Embryonic facial prominence (tissue), 1 donor: ENCODE measurements around the gene AADACL2.
"Not testable (repeated sequence)": the region's sequence is repeated elsewhere in the genome, so short reads cannot be mapped to it uniquely, and the experiment has no call there.

Source experiments
- DNase-seq: peaks from one replicate; pipeline ENCODE4 v3.0.0-alpha.2; 2016; ENCODE audit errors: extremely low spot score

Gene AADACL2

GRCh38 chr3:151765685-151766084 is 32.0 kb downstream of the AADACL2 start:
- no peak for DNase-seq

DNA sequence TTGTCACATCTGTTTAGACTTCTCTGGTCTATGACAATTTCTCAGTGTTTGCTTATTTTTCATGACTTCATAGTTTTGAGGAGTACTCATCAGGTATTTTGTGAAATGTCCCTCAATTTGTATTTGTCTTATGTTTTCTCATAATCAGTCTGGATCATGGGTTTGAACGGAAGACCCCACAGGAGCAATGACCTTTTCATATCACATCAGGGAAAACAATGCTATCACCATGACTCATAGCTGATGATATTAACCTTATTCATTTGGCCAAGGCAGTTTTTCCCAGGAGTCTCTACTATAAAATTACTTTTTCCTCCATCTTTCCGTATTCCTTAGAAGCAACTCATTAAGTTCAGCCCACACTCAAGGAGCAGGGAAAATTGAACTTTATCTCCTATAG is 32.7 kb downstream of the AADACL2 start:
- DNase-seq: no peak

- no peak for DNase-seq
Measured at GRCh38 chr3:151768393-151768930, 34.7 kb downstream of the AADACL2 start.

GRCh38 chr3:151769175-151769574 is 35.4 kb downstream of the AADACL2 start:
- DNase-seq: no peak

DNA sequence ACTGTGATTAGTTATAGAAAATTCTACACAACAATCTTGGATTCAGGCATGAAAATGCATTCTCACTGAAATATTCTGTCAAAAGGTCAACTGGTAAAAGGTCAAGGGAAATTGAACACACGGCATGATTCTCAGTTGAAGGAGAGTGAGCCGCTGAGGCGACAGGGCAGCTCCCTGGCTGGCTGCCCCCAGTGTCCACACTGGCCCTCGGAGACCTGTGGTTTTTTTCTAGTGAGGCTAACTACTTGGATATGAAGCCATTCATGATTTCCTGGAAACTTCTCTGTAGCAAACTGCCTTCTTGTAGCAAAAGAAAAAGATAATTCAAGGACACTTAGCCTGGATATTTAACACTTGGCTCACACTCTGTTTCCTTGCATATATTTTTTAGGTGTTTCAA is 37.2 kb downstream of the AADACL2 start:
- no peak for DNase-seq

DNA sequence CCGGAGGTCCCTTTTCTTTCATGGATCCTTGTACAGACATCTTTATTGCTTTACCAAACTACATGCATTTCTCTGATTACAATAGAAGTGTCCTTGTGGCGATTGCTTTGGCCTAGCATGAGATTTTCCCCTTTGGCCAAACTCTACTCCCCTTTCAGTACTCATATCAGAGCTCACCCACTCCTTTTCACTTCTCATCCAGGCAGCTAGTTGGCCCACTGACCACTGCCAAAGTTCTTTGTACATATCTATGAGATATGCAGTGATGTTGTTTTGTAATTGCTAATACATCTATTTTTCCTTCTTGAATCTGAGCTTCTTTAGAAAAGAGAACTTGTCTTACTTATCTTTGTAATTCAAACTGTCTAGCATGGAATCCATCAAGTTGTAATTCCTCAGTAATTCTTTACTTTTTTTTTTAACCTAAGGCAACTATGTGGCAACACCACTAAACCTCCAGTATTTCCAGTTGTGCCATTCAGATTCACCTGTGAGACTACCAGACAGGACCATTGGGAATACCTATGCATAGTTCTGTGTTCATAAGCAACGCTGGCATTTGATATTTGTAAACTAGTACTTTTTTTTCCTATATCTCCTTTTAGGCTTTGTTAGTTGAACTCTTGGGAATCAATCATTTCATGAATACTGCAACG is 39.2 kb downstream of the AADACL2 start:
- no peak for DNase-seq

DNA sequence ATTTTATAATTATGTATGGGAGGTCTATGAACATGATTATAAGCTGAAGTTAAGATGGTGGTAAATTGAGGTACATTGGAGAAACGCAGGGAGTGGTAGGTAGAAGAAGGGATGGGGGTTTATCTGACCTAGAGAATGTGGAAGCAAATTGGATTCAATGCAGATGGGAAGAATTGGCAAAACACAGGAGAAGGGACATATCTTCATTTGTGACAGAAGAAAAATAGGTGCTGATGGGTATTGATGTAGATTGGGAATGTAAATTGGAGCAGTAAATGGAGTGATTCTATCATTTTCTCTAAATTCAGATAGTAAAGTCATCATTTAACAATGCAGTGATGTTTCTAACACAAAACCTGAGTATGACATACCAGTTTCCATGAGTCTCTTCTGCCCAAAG is 40.5 kb downstream of the AADACL2 start:
- no peak for DNase-seq

DNA sequence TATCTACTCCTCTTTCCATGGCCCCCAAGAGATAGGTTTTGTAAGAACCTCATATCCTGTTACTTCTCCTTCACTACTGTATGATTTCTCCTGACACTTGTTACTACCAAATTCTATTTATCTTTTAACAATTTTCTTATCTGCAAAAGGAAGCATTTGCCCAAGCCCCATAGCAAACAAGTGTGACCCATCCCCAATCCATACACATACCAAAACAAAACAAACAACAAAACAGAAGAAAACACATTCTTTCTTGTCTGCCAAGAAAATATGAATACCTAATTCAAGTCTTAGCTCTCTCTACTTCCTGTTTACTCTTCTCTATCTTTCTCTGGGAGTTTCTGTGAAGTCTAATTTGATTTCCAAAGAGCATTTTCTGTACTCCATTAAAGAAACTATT is 41.2 kb downstream of the AADACL2 start:
- no peak for DNase-seq

DNA sequence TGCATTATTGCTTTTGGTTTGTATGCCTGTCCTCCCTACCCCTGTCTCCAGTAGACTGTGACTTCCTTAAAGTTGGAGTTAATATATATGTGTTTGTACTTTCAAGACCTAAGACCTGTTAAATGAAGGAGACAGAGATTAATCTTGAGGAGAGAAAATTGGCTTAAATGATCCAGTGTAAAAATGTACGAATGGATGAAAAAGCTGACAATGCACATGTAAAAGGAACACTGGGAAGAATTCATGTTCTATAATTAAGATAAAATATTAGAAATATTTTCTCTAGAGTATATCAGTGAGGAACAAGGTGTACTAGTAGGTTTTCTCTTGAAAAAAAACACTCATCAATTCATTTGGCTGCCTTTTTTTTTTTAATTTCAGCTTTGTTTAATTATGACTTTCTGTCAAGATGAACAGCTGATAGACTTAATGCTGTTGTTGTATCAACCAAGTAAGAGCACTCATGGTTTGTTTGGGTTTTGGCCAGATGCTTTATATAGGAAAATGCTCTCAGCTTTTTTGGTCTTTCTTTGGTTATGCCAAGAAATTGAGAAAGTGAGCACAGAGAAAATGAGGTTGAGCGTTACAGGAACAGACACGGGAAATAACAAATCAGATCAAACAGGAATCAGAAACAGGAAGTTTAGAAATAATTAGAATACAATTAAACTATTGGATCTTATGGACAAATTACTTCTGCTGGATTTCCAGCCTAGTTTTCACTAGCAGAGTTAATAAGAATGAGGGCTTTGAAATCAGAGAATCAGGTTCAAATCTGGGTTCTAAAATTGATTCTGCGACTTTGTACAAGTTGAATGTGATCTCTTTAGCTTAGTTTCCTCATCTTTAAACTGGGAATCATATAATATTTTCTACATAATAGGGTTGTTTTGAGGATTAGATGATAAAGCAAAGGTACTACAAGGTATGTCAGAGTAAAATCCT is 41.9 kb downstream of the AADACL2 start:
- DNase-seq: no peak

DNA sequence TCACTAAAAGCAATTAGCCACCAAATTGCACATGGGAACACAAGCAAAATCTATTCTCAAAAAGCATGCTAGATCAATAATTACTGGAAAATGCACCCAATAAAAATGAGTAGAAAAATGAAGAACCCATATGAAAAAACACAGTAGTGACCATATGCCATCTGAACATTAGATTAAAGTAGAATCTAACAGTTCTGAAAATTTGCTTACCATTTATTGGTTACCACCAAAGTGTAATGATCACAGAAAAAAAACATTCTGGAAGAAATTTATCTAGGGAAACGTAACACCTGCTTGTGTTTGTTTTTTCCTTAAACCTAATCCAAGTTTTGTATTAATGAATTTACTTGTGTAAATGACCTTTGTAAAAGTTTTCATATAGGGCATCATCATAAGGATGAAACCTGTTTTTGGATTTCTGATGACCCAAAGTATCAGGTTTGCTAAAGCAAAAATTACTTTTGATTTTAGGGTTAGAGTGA is 42.6 kb downstream of the AADACL2 start:
- no peak for DNase-seq

GRCh38 chr3:151777880-151778279 is 44.2 kb downstream of the AADACL2 start:
- no peak for DNase-seq

- no peak for DNase-seq
Measured at GRCh38 chr3:151787626-151788025, 53.9 kb downstream of the AADACL2 start.

DNA sequence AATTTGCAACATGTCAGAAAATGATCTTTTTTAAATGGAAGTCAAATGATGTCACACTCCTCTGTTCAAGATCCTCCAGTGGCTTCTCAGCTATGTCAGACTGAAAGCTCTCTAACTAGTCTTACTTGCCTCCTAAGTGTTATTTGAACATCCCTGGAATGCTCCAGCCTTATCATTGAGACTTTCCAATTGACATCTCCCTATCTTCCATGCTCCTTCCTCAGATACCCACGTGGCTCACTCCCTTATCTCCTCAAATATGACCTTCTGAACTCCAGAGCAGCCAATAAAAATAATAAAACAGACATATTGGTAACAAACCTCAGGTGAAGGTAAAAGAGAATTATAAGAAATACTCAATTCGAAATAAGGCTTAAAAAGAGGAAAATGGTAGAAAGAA is 54.7 kb downstream of the AADACL2 start:
- DNase-seq: no peak

DNA sequence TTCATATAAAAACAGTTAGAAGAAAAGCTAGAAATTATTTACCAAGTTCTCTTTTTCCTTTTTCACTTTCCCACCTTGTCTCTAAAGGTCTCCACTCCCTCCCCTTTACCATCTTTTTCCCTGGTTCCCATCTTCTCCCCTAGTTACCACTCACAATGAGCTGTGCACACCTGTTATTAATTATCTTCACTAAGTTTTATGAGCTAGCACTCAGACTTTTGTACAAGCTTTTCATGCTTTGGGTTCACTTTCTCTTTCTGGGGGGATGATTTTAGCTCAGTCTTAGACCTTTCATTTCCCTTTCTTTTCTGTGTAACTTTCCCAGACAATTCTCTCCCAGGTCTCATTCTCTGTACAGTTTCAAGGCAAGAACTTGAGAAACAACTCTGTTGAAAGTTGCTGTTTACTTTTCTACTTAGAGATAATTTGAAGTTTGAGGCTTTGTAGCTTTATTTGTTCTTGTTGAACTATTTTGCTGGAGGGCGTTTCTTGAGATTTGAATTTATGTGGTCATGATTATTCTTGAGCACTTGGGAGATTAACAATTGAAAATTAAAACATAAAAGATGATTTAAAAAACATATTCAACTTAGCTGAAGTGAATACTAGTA is 56.2 kb downstream of the AADACL2 start:
- no peak for DNase-seq

GRCh38 chr3:151790763-151791162 is 57.0 kb downstream of the AADACL2 start:
- DNase-seq: not testable (repeated sequence)

DNA sequence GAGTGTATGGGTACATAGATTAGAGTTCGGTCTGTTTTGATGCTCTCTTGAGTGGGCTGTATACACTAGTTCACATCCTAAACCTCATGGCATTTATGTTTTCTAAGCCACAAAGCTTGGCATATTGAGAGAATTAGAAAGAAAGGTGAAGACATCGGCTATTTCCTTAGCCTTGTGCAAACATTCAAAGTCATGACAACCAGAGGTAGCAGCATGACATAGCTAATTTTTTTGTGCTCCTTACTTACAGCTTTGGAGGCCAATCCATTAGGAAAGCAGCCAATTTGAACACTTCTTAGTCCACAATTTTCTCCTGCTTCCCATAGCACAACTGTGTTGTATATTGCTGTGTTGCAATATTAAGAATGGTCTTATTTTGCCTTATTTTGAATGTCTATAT is 58.7 kb downstream of the AADACL2 start:
- DNase-seq: no peak

DNA sequence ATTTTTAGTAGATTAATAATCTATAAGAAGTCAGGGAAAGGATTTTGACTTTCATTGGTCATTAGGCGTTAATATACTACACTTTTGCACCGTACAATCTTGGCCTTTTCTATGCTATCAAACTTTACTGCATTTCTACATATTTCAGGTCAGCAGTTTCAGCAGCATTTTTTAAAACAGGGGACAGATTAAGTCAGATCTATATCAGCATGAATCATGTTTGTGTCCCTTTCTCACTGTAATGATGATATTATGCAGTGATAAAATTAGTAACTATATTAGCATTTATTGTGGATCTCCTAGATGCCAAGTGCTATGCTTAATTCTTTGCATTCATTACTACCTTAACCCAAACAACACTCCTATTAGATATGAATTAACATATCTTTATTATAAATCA is 59.9 kb downstream of the AADACL2 start:
- no peak for DNase-seq

GRCh38 chr3:151794080-151794479 is 60.4 kb downstream of the AADACL2 start:
- no peak for DNase-seq

- DNase-seq: no peak
Measured at GRCh38 chr3:151795276-151795675, 61.5 kb downstream of the AADACL2 start.

DNA sequence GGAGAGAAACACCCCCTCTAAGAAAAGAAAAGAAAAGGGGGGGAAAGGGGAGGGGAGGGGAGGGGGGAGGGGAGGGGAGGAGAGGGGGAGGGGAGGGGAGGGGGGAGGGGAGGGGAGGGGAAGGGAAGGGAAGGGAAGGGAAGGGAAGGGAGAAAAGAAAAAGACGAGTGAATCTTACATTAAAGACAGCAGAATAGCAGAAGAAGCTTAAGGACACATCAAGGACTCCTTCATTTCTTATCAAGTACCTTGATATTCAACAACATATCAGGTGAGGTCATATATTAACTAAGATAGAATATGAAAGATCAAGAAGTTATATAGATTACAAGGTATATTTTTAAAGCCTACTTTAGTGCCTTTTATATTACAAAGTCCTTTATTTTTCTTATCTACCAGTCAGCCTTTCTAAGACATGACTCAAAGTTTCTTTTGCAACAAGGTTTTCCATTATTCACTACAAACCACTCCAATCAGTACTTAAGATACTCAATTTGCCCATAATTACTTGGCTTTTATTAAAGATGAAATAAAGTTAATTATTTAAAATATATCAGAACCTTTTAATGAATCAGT is 62.5 kb downstream of the AADACL2 start:
- DNase-seq: no peak

DNA sequence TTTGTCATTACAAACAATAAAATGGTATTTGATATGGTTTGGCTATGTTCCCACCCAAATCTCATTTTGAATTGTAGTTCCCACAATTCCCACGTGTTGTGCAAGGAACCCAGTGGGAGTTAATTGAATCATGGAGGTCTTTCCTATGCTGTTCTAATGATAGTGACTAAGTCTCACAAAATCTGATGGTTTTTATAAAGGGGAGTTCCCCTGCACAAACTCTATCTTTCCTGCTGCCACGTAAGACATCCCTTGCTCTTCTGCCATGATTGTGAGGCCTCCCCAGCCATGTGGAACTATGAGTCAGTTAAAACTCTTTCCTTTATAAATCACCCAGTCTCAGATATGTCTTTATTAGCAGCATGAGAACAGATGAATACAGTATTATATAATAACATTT is 64.7 kb downstream of the AADACL2 start:
- DNase-seq: no peak

- DNase-seq: no peak
Measured at GRCh38 chr3:151800431-151800830, 66.7 kb downstream of the AADACL2 start.
